H9 (cell line): Measurements from ENCODE around the gene CEP131. TPM values are rescaled to one million over a fixed set of nuclear protein-coding genes. Genes with fewer than 3 reads are reported as not detected.
A peak's percentile ranks its signal among the peaks of the same experiment; 100 is the strongest.

Experiments
- DNase-seq: peaks from one replicate; pipeline ENCODE4 v3.0.0-alpha.2; 2017
- H2AFZ ChIP-seq: one replicate; pipeline ENCODE4 v1.6.1; 2013; ENCODE audit warnings: mild to moderate bottlenecking, low read length, control low read depth, moderate library complexity
- H2AK5ac ChIP-seq: 2 replicates; pipeline ENCODE4 v1.6.1; 2013; ENCODE audit warnings: low read length, control low read depth, mixed read lengths; ENCODE audit not compliant: insufficient read length
- H2BK120ac ChIP-seq: one replicate; pipeline ENCODE4 v1.6.1; 2013; ENCODE audit warnings: low read depth, mild to moderate bottlenecking, low read length, control low read depth, inconsistent platforms; ENCODE audit not compliant: poor library complexity, severe bottlenecking
- H2BK12ac ChIP-seq: 2 replicates; pipeline ENCODE4 v1.6.1; 2013; ENCODE audit warnings: low read length, control low read depth, mixed read lengths, low read depth; ENCODE audit not compliant: insufficient read length
- H2BK15ac ChIP-seq: 2 replicates; pipeline ENCODE4 v1.6.1; 2013; ENCODE audit warnings: low read depth, low read length, control low read depth
- H2BK20ac ChIP-seq: one replicate; pipeline ENCODE4 v1.6.1; 2013; ENCODE audit warnings: low read depth, mild to moderate bottlenecking, low read length, control low read depth, inconsistent platforms; ENCODE audit not compliant: poor library complexity, severe bottlenecking
- H2BK5ac ChIP-seq: 2 replicates; pipeline ENCODE4 v1.6.1; 2013; ENCODE audit warnings: low read length, control low read depth, mixed read lengths; ENCODE audit not compliant: insufficient read length
- H3K14ac ChIP-seq: 2 replicates; pipeline ENCODE4 v1.6.1; 2013; ENCODE audit warnings: low read length, control low read depth; ENCODE audit not compliant: insufficient read depth
- H3K18ac ChIP-seq: 2 replicates; pipeline ENCODE4 v1.6.1; 2013; ENCODE audit warnings: low read depth, mild to moderate bottlenecking, mixed read lengths, low read length, control low read depth; ENCODE audit not compliant: insufficient read length
- H3K23ac ChIP-seq: 2 replicates; pipeline ENCODE4 v1.6.1; 2013; ENCODE audit warnings: low read length, control low read depth, mixed read lengths, low read depth; ENCODE audit not compliant: insufficient read length
- H3K23me2 ChIP-seq: 2 replicates; pipeline ENCODE4 v1.6.1; 2013; ENCODE audit warnings: low read depth, mild to moderate bottlenecking, mixed read lengths, low read length, control low read depth; ENCODE audit not compliant: insufficient read length, poor library complexity, severe bottlenecking
- H3K27ac ChIP-seq: 2 replicates; pipeline ENCODE4 v1.5.1; 2013; ENCODE audit warnings: low read length, control low read depth, mixed read lengths, low read depth; ENCODE audit not compliant: insufficient read length
- H3K27me3 ChIP-seq: 2 replicates; pipeline ENCODE4 v1.6.1; 2013; ENCODE audit warnings: low read length, control low read depth, inconsistent platforms; ENCODE audit not compliant: insufficient read depth
- H3K4ac ChIP-seq: 2 replicates; pipeline ENCODE4 v1.6.1; 2013; ENCODE audit warnings: low read depth, mild to moderate bottlenecking, control low read depth, inconsistent platforms, low read length, moderate library complexity
- H3K4me1 ChIP-seq: 2 replicates; pipeline ENCODE4 v1.6.1; 2013; ENCODE audit warnings: low read length, control low read depth, inconsistent platforms; ENCODE audit not compliant: insufficient read depth
- H3K4me2 ChIP-seq: 2 replicates; pipeline ENCODE4 v1.6.1; 2013; ENCODE audit warnings: low read length, control low read depth, mixed read lengths; ENCODE audit not compliant: insufficient read length, insufficient read depth
- H3K56ac ChIP-seq: 2 replicates; pipeline ENCODE4 v1.6.1; 2013; ENCODE audit warnings: low read depth, mild to moderate bottlenecking, mixed read lengths, low read length, control low read depth; ENCODE audit not compliant: insufficient read length
- H3K79me1 ChIP-seq: 2 replicates; pipeline ENCODE4 v1.6.1; 2013; ENCODE audit warnings: low read depth, mild to moderate bottlenecking, moderate library complexity, low read length, control low read depth, inconsistent platforms; ENCODE audit not compliant: insufficient read depth, poor library complexity, severe bottlenecking
- H3K79me2 ChIP-seq: 2 replicates; pipeline ENCODE4 v1.6.1; 2013; ENCODE audit warnings: low read length, control low read depth, inconsistent platforms; ENCODE audit not compliant: insufficient read depth
- H3K9ac ChIP-seq: 2 replicates; pipeline ENCODE4 v1.6.1; 2013; ENCODE audit warnings: low read length, control low read depth, mixed read lengths; ENCODE audit not compliant: insufficient read length; ENCODE audit errors: extremely low read depth
- H3K9me3 ChIP-seq: one replicate; pipeline ENCODE4 v1.6.1; 2013; ENCODE audit warnings: low read depth, low read length, inconsistent platforms; ENCODE audit not compliant: control insufficient read depth
- H3T11ph ChIP-seq: one replicate; pipeline ENCODE4 v1.6.1; 2013; ENCODE audit warnings: mild to moderate bottlenecking, low read length, control low read depth, inconsistent platforms
- H4K20me1 ChIP-seq: one replicate; pipeline ENCODE4 v1.6.1; 2013; ENCODE audit not compliant: control insufficient read depth, insufficient read length, insufficient read depth
- H4K5ac ChIP-seq: 2 replicates; pipeline ENCODE4 v1.6.1; 2013; ENCODE audit warnings: low read depth, mild to moderate bottlenecking, mixed read lengths, low read length, control low read depth; ENCODE audit not compliant: insufficient read length
- H4K8ac ChIP-seq: replicated peaks from 2 replicates; pipeline ENCODE4 v1.6.1; 2013; ENCODE audit warnings: low read length, control low read depth, mixed read lengths, low read depth; ENCODE audit not compliant: insufficient read length
- H4K91ac ChIP-seq: 2 replicates; pipeline ENCODE4 v1.6.1; 2013; ENCODE audit warnings: low read depth, mild to moderate bottlenecking, moderate library complexity, mixed read lengths, low read length, control low read depth; ENCODE audit not compliant: insufficient read length
- H3K27ac Mint-ChIP-seq, 3 experiments: 2 replicates in 2 of 3; 3 replicates in 1 of 3; pipeline ENCODE4 v1.8.0; 2020 to 2021; ENCODE audit warnings: mixed read lengths in 3 of 3, mild to moderate bottlenecking in 1 of 3, moderate library complexity in 1 of 3
- H3K27me3 Mint-ChIP-seq: 2 replicates; pipeline ENCODE4 v1.8.0; 2021; ENCODE audit warnings: low read depth, mild to moderate bottlenecking, moderate library complexity, mixed read lengths
- H3K36me3 Mint-ChIP-seq, 3 experiments: 2 replicates in 2 of 3; 3 replicates in 1 of 3; pipeline ENCODE4 v1.8.0; 2020 to 2021; ENCODE audit warnings: low read depth in 3 of 3, mixed read lengths in 3 of 3; ENCODE audit not compliant: insufficient read depth in 1 of 3
- H3K4me1 Mint-ChIP-seq, 2 experiments: 2 replicates each; pipeline ENCODE4 v1.8.0; 2020; ENCODE audit warnings: mixed read lengths in 2 of 2
- H3K4me3 Mint-ChIP-seq, 2 experiments: 2 replicates in 1 of 2; 3 replicates in 1 of 2; pipeline ENCODE4 v1.8.0; 2020 to 2021; ENCODE audit warnings: mild to moderate bottlenecking in 2 of 2, mixed read lengths in 2 of 2, moderate library complexity in 1 of 2
- H3K9me3 Mint-ChIP-seq, 2 experiments: 2 replicates in 1 of 2; 3 replicates in 1 of 2; pipeline ENCODE4 v1.8.0; 2020; ENCODE audit warnings: mild to moderate bottlenecking in 2 of 2, mixed read lengths in 2 of 2, moderate library complexity in 1 of 2
- WGBS: extraction: QIAGEN DNeasy Blood & Tissue Kit; methylation state at CpG from one replicate; pipeline ENCODE4 v1.1.7; 2013; ENCODE audit warnings: missing lambda C conversion rate, low lambda C conversion rate, mixed read lengths; ENCODE audit not compliant: insufficient read length; ENCODE audit errors: extremely low coverage; 5-methylcytosine and 5-hydroxymethylcytosine counted together
- long read RNA-seq: library from polyadenylated mRNA; unstranded; transcript quantifications from one replicate; pipeline ENCODE4 v2.0.0, GENCODE V29; 2020
- total RNA-seq: library from RNA; stranded (reverse); gene quantifications from 2 replicates; pipeline ENCODE4 v1.2.1, GENCODE V29; 2021
- TF ChIP-seq, protein P1 (sequence below): fragments of 200-600 bp; sonication (generic); conservative IDR thresholded peaks from 3 replicates; pipeline ENCODE4 v1.8.0; 2021; ENCODE audit warnings: antibody characterized with exemption, mild to moderate bottlenecking

The CEP131 gene
- 16.3 and 16.5 TPM in 2 replicates for total RNA-seq
- long read RNA-seq, transcript CEP131-203 (26 exons, 3,543 nt) = major isoform, 14 of 61 reads
- long read RNA-seq, transcript CEP131-201 (26 exons, 3,673 nt) = minor isoform, 11 of 61 reads
- long read RNA-seq, transcript CEP131-202 (25 exons, 3,505 nt) = minor isoform, 6 of 61 reads
- long read RNA-seq, partial matches to known transcripts = 10 of 61 reads
- long read RNA-seq, other reads (novel, unspliced or antisense) = 20 of 61 reads

GRCh38 chr17:81222906-81223761, at the start of gene CEP131:
CEP131 (minus strand) TSS chr17:81222965; CDS start chr17:81220056, 2,909 bp downstream.
- Mint-ChIP-seq H3K4me1 (peaks cover 15% of the 10 kb centered on the region in 2 experiments), H3K4me3 (peak within 1 kb of the TSS; percentile 69 to 83), H3K36me3 (peaks cover 0 to 11% (median 6%) of the 10 kb centered on the region in 3 experiments), H3K27ac (peak within 1 kb of the TSS; percentile 18 to 93 (median 63); a peak in 4 of 7 replicates), H3K9me3 (no peaks in the 10 kb centered on the region; a peak in 1 of 5 replicates), H3K27me3 (peaks cover 20% of the 10 kb centered on the region)
- Histone ChIP-seq H3K23ac (no peak within 1 kb of the TSS), H4K20me1 (no peaks in the 10 kb centered on the region), H2BK12ac (no peak within 1 kb of the TSS), H2BK15ac (no peak within 1 kb of the TSS), H3K27me3 (no peaks in the 10 kb centered on the region), H3K79me1 (peaks cover 6% of the 10 kb centered on the region), H4K91ac (no peak within 1 kb of the TSS), H3K9ac (peak within 1 kb of the TSS; percentile 21), H2AFZ (no peak within 1 kb of the TSS), H2BK120ac (no peak within 1 kb of the TSS), H2BK5ac (no peak within 1 kb of the TSS), H2BK20ac (no peak within 1 kb of the TSS), H4K5ac (no peak within 1 kb of the TSS), H3K18ac (peak within 1 kb of the TSS; percentile 63), H3K14ac (peak within 1 kb of the TSS; percentile 64), H2AK5ac (no peak within 1 kb of the TSS), H3K56ac (no peak within 1 kb of the TSS), H3K9me3 (no peaks in the 10 kb centered on the region), H3K4me2 (peak within 1 kb of the TSS; percentile 80), H3K23me2 (peaks cover 14% of the 10 kb centered on the region), H4K8ac (no peak within 1 kb of the TSS), H3T11ph (no peak within 1 kb of the TSS), H3K79me2 (no peaks in the 10 kb centered on the region), H3K4me1 (no peaks in the 10 kb centered on the region; the same call in 1 of the 2 replicates), H3K27ac (no peak within 1 kb of the TSS), H3K4ac (no peak within 1 kb of the TSS)
- DNase-seq = peak; percentile 100
- WGBS = no CpG with 5 or more reads among the region's 79 CpGs
- TF ChIP-seq, protein P1, sequence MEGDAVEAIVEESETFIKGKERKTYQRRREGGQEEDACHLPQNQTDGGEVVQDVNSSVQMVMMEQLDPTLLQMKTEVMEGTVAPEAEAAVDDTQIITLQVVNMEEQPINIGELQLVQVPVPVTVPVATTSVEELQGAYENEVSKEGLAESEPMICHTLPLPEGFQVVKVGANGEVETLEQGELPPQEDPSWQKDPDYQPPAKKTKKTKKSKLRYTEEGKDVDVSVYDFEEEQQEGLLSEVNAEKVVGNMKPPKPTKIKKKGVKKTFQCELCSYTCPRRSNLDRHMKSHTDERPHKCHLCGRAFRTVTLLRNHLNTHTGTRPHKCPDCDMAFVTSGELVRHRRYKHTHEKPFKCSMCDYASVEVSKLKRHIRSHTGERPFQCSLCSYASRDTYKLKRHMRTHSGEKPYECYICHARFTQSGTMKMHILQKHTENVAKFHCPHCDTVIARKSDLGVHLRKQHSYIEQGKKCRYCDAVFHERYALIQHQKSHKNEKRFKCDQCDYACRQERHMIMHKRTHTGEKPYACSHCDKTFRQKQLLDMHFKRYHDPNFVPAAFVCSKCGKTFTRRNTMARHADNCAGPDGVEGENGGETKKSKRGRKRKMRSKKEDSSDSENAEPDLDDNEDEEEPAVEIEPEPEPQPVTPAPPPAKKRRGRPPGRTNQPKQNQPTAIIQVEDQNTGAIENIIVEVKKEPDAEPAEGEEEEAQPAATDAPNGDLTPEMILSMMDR = no peak
